Measurements from ENCODE around the gene FGGY.
"Not testable (repeated sequence)": the region's sequence is repeated elsewhere in the genome, so short reads cannot be mapped to it uniquely, and the experiment has no call there.

The FGGY gene

GRCh38 chr1:59521456-59521855 lies 224.6 kb downstream of the FGGY start:
- no peak for FAIRE-seq

GRCh38 chr1:59522925-59523505 lies 226.1 kb downstream of the FGGY start:
- no peak for FAIRE-seq

GRCh38 chr1:59523745-59524450 lies 227.0 kb downstream of the FGGY start:
- FAIRE-seq = no peak

- FAIRE-seq = no peak
These were observed 229.3 kb downstream of the FGGY start for GRCh38 chr1:59526240-59526639.

- no peak for FAIRE-seq
These were observed 231.6 kb downstream of the FGGY start for GRCh38 chr1:59528471-59528870.

GRCh38 chr1:59528900-59529299 lies 232.0 kb downstream of the FGGY start:
- FAIRE-seq = no peak

- no peak for FAIRE-seq
These were observed 233.2 kb downstream of the FGGY start for GRCh38 chr1:59530119-59530518.

- FAIRE-seq = no peak
These were observed 235.2 kb downstream of the FGGY start for GRCh38 chr1:59532102-59532501.

GRCh38 chr1:59538476-59538875 lies 241.6 kb downstream of the FGGY start:
- FAIRE-seq = not testable (repeated sequence)

GRCh38 chr1:59539961-59540681 lies 243.2 kb downstream of the FGGY start:
- FAIRE-seq = no peak

GRCh38 chr1:59541161-59541560 lies 244.3 kb downstream of the FGGY start:
- FAIRE-seq = no peak

GRCh38 chr1:59541891-59542290 lies 245.0 kb downstream of the FGGY start:
- FAIRE-seq = no peak

GRCh38 chr1:59543211-59543668 lies 246.3 kb downstream of the FGGY start:
- FAIRE-seq = no peak

GRCh38 chr1:59544615-59545293 lies 247.9 kb downstream of the FGGY start:
- FAIRE-seq = no peak

GRCh38 chr1:59545830-59546229 lies 248.9 kb downstream of the FGGY start:
- no peak for FAIRE-seq

- FAIRE-seq = no peak
These were observed 252.4 kb downstream of the FGGY start for GRCh38 chr1:59549066-59549837.

- FAIRE-seq = no peak
These were observed 253.0 kb downstream of the FGGY start for GRCh38 chr1:59549903-59550302.

GRCh38 chr1:59552007-59552406 lies 255.1 kb downstream of the FGGY start:
- FAIRE-seq = no peak

GRCh38 chr1:59553371-59553770 lies 256.5 kb downstream of the FGGY start:
- FAIRE-seq = no peak

- no peak for FAIRE-seq
These were observed 257.2 kb downstream of the FGGY start for GRCh38 chr1:59554011-59554663.

GRCh38 chr1:59554752-59555151 lies 257.9 kb downstream of the FGGY start:
- FAIRE-seq = no peak

- no peak for FAIRE-seq
These were observed 259.5 kb downstream of the FGGY start for GRCh38 chr1:59556398-59556797.

Measured in A204.1 (cell line).